ENCODE measurements around the gene ZNF532. TPM values are rescaled to one million over a fixed set of nuclear protein-coding genes. Genes with fewer than 3 reads are reported as not detected.

Gene ZNF532
- total and polyA plus RNA-seq, 2 donors (not counting 3 experiments of a cell fraction or from before 2014, with no cell fraction given) = 42.3 to 70.1 TPM

DNA sequence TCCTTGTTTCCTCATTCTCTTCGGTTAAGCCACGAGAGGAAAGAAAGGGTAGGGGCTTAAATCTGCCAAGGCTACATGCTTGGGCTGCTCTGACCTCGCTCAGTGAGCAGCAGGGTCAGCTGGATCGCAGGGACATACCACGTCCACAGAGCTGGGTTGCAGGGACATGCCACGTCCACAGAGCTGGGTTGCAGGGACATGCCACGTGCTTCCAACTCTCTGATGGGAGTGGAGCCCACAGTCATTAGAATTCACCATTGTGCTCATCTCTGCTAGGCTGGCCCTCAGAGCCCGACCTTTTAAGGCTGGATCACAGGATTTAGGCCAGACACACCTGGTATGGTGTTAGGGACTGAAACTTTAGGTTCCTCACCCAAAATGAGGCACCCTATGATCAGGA is 167.6 kb downstream of the ZNF532 start:
- POLR2A ChIA-PET = no interaction called here
- H3K9me1 ChIP-seq (replicated peaks; ENCODE audit: control insufficient read depth, extremely low read depth, insufficient read depth, low read length) = no peaks in the 10 kb centered on the region
- TF ChIP-seq POLR2A (IDR thresholded peaks at IDR 0.05; ENCODE audit: low read depth, low read length) (no peak), FOS (IDR thresholded peaks at IDR 0.05; ENCODE audit: borderline replicate concordance, insufficient read depth, low read length) (no peak), GATA2 (IDR thresholded peaks at IDR 0.05; ENCODE audit: insufficient read depth, insufficient read length, low read depth, low read length) (no peak), POLR2AphosphoS5 (IDR thresholded peaks at IDR 0.05; ENCODE audit: insufficient read depth, low read depth, low read length) (no peak), JUN (IDR thresholded peaks at IDR 0.05; ENCODE audit: borderline replicate concordance, insufficient read depth, insufficient read length, low read depth) (no peak), MYC (IDR thresholded peaks at IDR 0.05; ENCODE audit: low read depth, low read length) (no peak), EZH2 (IDR thresholded peaks at IDR 0.05; ENCODE audit: borderline replicate concordance, low read depth, low read length, severe bottlenecking) (no peak)
- TF ChIP-seq, protein P1, sequence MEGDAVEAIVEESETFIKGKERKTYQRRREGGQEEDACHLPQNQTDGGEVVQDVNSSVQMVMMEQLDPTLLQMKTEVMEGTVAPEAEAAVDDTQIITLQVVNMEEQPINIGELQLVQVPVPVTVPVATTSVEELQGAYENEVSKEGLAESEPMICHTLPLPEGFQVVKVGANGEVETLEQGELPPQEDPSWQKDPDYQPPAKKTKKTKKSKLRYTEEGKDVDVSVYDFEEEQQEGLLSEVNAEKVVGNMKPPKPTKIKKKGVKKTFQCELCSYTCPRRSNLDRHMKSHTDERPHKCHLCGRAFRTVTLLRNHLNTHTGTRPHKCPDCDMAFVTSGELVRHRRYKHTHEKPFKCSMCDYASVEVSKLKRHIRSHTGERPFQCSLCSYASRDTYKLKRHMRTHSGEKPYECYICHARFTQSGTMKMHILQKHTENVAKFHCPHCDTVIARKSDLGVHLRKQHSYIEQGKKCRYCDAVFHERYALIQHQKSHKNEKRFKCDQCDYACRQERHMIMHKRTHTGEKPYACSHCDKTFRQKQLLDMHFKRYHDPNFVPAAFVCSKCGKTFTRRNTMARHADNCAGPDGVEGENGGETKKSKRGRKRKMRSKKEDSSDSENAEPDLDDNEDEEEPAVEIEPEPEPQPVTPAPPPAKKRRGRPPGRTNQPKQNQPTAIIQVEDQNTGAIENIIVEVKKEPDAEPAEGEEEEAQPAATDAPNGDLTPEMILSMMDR (IDR thresholded peaks at IDR 0.05; ENCODE audit: extremely low read depth in 1 of 2, insufficient read depth in 1 of 2, low read depth in 1 of 2, low read length in 2 of 2) = no peak
- TF ChIP-seq, protein P2, sequence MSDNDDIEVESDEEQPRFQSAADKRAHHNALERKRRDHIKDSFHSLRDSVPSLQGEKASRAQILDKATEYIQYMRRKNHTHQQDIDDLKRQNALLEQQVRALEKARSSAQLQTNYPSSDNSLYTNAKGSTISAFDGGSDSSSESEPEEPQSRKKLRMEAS (IDR thresholded peaks at IDR 0.05; ENCODE audit: insufficient read depth, insufficient read length) = no peak
- DNase-seq (ENCODE audit: low read depth, low spot score) (no peak), FAIRE-seq (no peak)
- intact Hi-C loops (cut with micrococcal nuclease) = no loop called here
- no peak overlapping the region for H3K27ac ChIP-seq (ENCODE audit: insufficient read depth, low read depth, low read length)
- no peaks in the 10 kb centered on the region for H3K36me3 ChIP-seq (ENCODE audit: control insufficient read depth in 2 of 2, extremely low read depth in 1 of 2, insufficient read depth in 2 of 2, low read length in 2 of 2)
- no peaks in the 10 kb centered on the region for H3K79me2 ChIP-seq (ENCODE audit: control insufficient read depth, insufficient read depth, low read length)
- dilution Hi-C loops (cut with MboI; ENCODE audit: extremely low pct_ligation_motif_present, low sequenced_read_pairs) = no loop called here
- BruUV-seq (replicated peaks) = no TSS peak
- H2AFZ ChIP-seq (ENCODE audit: low read depth, low read length) = no peak overlapping the region
- peaks cover 0 to 5% of the 10 kb centered on the region in 2 experiments for H3K27me3 ChIP-seq (ENCODE audit: control insufficient read depth in 2 of 2, insufficient read depth in 2 of 2, low read length in 2 of 2)
- no peak overlapping the region for H3K4me2 ChIP-seq (ENCODE audit: insufficient read depth, low read length)
- CTCF ChIA-PET = no interaction called here
- no peaks in the 10 kb centered on the region for H3K9me3 ChIP-seq (replicated peaks; ENCODE audit: control insufficient read depth, insufficient read depth, low read length)
- no peaks in the 10 kb centered on the region for H4K20me1 ChIP-seq (replicated peaks; ENCODE audit: control insufficient read depth, extremely low read depth, insufficient read depth, low read length)
- no peak overlapping the region for H3K4me3 ChIP-seq (replicated peaks in 1 of 3; ENCODE audit: insufficient read depth in 1 of 3, low read depth in 1 of 3, low read length in 3 of 3)
- H3K9ac ChIP-seq (replicated peaks; ENCODE audit: extremely low read depth, insufficient read depth, low read length) = no peak overlapping the region
- H3K4me1 ChIP-seq (ENCODE audit: control insufficient read depth, extremely low read depth, insufficient read depth, low read length) = no peaks in the 10 kb centered on the region
